Measurements from ENCODE around the gene AATK. TPM values are rescaled to one million over a fixed set of nuclear protein-coding genes. Genes with fewer than 3 reads are reported as not detected.
A peak's percentile ranks its signal among the peaks of the same experiment; 100 is the strongest.

AATK gene
- total and polyA plus RNA-seq, 9 of the 15 experiments (the other 6 are each of a cell fraction or from before 2014, with no cell fraction given) = 0.11 to 0.55 (median 0.38) TPM; not detected in 5

DNA sequence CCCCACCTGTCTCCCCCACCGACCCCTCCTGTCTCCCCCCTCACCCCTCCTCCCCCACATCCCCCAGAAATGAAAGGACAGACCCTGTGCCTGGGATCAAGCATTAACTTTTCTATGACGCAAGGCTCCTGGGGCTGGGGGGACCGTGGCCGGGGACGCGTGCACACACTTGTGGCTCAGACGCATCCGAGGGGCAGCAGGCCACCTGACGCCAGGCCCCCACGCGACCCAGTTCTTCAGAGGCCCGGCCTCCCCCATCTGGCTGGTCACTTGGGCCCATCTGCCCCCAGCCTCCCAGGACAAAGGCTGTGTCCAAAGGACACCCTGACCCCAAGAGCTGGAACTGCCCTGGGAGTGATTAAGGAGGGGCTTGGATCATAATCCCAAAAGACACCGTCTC lies 14.7 kb downstream of the AATK start:
- Histone ChIP-seq H2AFZ (ENCODE audit: low read depth, low read length) (no peak overlapping the region), H3K27me3 (ENCODE audit: control insufficient read depth in 2 of 2, insufficient read depth in 2 of 2, low read length in 2 of 2) (peaks cover 18 to 62% of the 10 kb centered on the region in 2 experiments; a peak in 4 of 5 replicates), H3K9me3 (replicated peaks; ENCODE audit: control insufficient read depth, insufficient read depth, low read depth, low read length) (no peaks in the 10 kb centered on the region), H3K4me2 (ENCODE audit: insufficient read depth, low read length) (no peak overlapping the region), H4K20me1 (replicated peaks; ENCODE audit: control insufficient read depth, insufficient read depth, low read length) (no peaks in the 10 kb centered on the region), H3K4me3 (no peak overlapping the region), H3K79me2 (ENCODE audit: control insufficient read depth, insufficient read depth, low read length) (no peaks in the 10 kb centered on the region), H3K36me3 (ENCODE audit: control insufficient read depth, insufficient read depth, low read length) (no peaks in the 10 kb centered on the region), H3K4me1 (replicated peaks in 1 of 2; ENCODE audit: control insufficient read depth in 2 of 2, insufficient read depth in 2 of 2, low read length in 2 of 2) (peaks cover 6 to 19% of the 10 kb centered on the region in 2 experiments; a peak in 3 of 5 replicates), H3K9me1 (ENCODE audit: control insufficient read depth, insufficient read depth, low read length) (no peaks in the 10 kb centered on the region), H3K9ac (ENCODE audit: insufficient read depth in 1 of 2, low read depth in 2 of 2, low read length in 2 of 2) (no peak overlapping the region), H3K27ac (ENCODE audit: extremely low read depth, low read depth, low read length) (no peak overlapping the region)
- 31% methylated on average over 3 of the region's 13 CpGs for WGBS (ENCODE audit: insufficient coverage, low coverage, missing lambda C conversion rate)
- no peak for ATAC-seq
- TF ChIP-seq, protein P1, sequence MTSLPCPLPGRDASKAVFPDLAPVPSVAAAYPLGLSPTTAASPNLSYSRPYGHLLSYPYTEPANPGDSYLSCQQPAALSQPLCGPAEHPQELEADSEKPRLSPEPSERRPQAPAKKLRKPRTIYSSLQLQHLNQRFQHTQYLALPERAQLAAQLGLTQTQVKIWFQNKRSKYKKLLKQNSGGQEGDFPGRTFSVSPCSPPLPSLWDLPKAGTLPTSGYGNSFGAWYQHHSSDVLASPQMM (CRISPR knock-in tag; IDR thresholded peaks at IDR 0.05) = no peak
- no peak for TF ChIP-seq PPARD (CRISPR knock-in tag; IDR thresholded peaks at IDR 0.05)
- no TSS peak for BruUV-seq (replicated peaks)
- FAIRE-seq = no peak
- intact Hi-C loops (cut with micrococcal nuclease) = no loop called here
- no peak for DNase-seq (ENCODE audit: extremely low read depth in 1 of 4, low spot score in 3 of 4)
- in situ Hi-C loops (cut with MboI) = no loop called here
- ChIA-PET POLR2A (interaction anchor here (3.7 kb wide), 1 partner anchor 8 kb away, joined by 15 read pairs; no protein-coding TSS in a partner anchor), CTCF (ENCODE audit: low intra/inter-chr PET ratio) (no interaction called here)

DNA sequence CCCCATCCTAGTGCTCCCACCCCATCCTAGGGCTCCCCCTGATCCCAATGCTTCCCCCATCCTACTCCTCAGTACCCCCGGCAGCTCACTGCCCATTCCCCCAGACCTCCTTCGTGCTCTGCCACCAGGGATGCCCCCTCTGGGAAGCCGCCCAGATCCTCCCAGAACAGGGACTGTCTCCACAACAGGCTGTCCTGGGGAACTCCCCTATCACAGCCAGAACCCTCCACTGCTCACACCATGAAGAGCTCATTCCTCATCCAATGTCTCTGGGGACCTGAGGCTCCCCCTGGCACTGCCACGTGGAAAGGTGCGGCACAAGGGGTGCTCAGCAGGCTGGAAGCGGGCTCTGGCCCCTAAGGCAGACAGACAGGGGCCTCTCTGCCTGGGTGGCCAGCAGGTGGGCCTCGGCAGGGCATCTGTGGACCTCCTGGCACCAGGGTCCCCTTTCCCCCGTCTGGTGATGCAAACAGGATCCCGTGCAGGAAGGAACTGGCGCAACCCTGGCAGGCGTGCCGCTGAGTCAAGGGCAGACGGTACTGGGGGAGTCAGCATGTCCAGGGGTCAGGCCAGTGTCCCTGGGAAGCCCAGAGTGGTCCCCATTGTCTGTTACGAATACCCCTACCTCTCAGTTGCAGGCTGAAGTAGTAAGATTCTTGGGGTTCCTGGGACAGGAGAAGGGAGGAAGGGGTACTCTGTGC lies 15.5 kb downstream of the AATK start:
- Histone ChIP-seq H3K9ac (ENCODE audit: insufficient read depth in 1 of 2, low read depth in 2 of 2, low read length in 2 of 2) (peak overlapping the region in 1 of 2 experiments; percentile 45; a peak in 2 of 4 replicates), H3K9me3 (replicated peaks; ENCODE audit: control insufficient read depth, insufficient read depth, low read depth, low read length) (no peaks in the 10 kb centered on the region), H3K4me1 (replicated peaks in 1 of 2; ENCODE audit: control insufficient read depth in 2 of 2, insufficient read depth in 2 of 2, low read length in 2 of 2) (peaks cover 6 to 19% of the 10 kb centered on the region in 2 experiments; a peak in 3 of 5 replicates), H4K20me1 (replicated peaks; ENCODE audit: control insufficient read depth, insufficient read depth, low read length) (no peaks in the 10 kb centered on the region), H3K9me1 (ENCODE audit: control insufficient read depth, insufficient read depth, low read length) (no peaks in the 10 kb centered on the region), H3K4me2 (ENCODE audit: insufficient read depth, low read length) (no peak overlapping the region), H2AFZ (ENCODE audit: low read depth, low read length) (no peak overlapping the region), H3K27ac (ENCODE audit: extremely low read depth, low read depth, low read length) (no peak overlapping the region), H3K36me3 (ENCODE audit: control insufficient read depth, insufficient read depth, low read length) (no peaks in the 10 kb centered on the region), H3K4me3 (no peak overlapping the region), H3K79me2 (ENCODE audit: control insufficient read depth, insufficient read depth, low read length) (no peaks in the 10 kb centered on the region), H3K27me3 (ENCODE audit: control insufficient read depth in 2 of 2, insufficient read depth in 2 of 2, low read length in 2 of 2) (peaks cover 18 to 57% of the 10 kb centered on the region in 2 experiments; a peak in 4 of 5 replicates)
- no peak for FAIRE-seq
- ChIA-PET CTCF (ENCODE audit: low intra/inter-chr PET ratio) (no interaction called here), POLR2A (interaction anchor here (0.6 to 1.0 kb wide), 3 partner anchors 15 to 366 kb away, joined by 3 to 5 read pairs (median 4); no protein-coding TSS in a partner anchor)
- intact Hi-C loops (cut with micrococcal nuclease) = no loop called here
- 15% methylated on average over 13 of the region's 14 CpGs for WGBS (ENCODE audit: insufficient coverage, low coverage, missing lambda C conversion rate)
- no TSS peak for BruUV-seq (replicated peaks)
- ATAC-seq = no peak
- in situ Hi-C loops (cut with MboI) = no loop called here
- DNase-seq (ENCODE audit: extremely low read depth in 1 of 4, low spot score in 3 of 4) = no peak
- TF ChIP-seq, protein P2, sequence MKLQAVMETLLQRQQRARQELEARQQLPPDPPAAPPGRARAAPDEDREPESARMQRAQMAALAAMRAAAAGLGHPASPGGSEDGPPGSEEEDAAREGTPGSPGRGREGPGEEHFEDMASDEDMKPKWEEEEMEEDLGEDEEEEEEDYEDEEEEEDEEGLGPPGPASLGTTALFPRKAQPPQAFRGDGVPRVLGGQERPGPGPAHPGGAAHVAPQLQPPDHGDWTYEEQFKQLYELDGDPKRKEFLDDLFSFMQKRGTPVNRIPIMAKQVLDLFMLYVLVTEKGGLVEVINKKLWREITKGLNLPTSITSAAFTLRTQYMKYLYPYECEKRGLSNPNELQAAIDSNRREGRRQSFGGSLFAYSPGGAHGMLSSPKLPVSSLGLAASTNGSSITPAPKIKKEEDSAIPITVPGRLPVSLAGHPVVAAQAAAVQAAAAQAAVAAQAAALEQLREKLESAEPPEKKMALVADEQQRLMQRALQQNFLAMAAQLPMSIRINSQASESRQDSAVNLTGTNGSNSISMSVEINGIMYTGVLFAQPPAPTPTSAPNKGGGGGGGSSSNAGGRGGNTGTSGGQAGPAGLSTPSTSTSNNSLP (IDR thresholded peaks at IDR 0.05; ENCODE audit: borderline replicate concordance, low read depth, low read length) = no peak
- no peak for TF ChIP-seq ZNF253 (CRISPR knock-in tag; conservative IDR thresholded peaks at IDR 0.05)
- TF ChIP-seq ZNF778 (CRISPR knock-in tag; IDR thresholded peaks at IDR 0.05) = no peak
- no peak for TF ChIP-seq CREM (IDR thresholded peaks at IDR 0.05; ENCODE audit: low read depth)
- no peak for TF ChIP-seq RBBP5 (IDR thresholded peaks at IDR 0.05; ENCODE audit: borderline replicate concordance, insufficient read depth, low read length, poor library complexity, severe bottlenecking)
- TF ChIP-seq POLR3A (IDR thresholded peaks at IDR 0.05; ENCODE audit: borderline replicate concordance, extremely low read depth, insufficient read depth, insufficient read length) = no peak
- TF ChIP-seq, protein P3, sequence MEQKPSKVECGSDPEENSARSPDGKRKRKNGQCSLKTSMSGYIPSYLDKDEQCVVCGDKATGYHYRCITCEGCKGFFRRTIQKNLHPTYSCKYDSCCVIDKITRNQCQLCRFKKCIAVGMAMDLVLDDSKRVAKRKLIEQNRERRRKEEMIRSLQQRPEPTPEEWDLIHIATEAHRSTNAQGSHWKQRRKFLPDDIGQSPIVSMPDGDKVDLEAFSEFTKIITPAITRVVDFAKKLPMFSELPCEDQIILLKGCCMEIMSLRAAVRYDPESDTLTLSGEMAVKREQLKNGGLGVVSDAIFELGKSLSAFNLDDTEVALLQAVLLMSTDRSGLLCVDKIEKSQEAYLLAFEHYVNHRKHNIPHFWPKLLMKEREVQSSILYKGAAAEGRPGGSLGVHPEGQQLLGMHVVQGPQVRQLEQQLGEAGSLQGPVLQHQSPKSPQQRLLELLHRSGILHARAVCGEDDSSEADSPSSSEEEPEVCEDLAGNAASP (IDR thresholded peaks at IDR 0.05) = no peak
- no peak for TF ChIP-seq BCL6 (CRISPR knock-in tag; IDR thresholded peaks at IDR 0.05)
